OCI-LY3 (cell line): ENCODE data around the gene POLR1G.
"Not testable (repeated sequence)": the region's sequence is repeated elsewhere in the genome, so short reads cannot be mapped to it uniquely, and the experiment has no call there.

ENCODE experiments used
- H2AFZ ChIP-seq: fragments of 200-600, 300-600 bp; shearing (Covaris generic); 2 replicates; pipeline ENCODE4 v1.6.0; 2014; ENCODE audit warnings: antibody characterized with exemption, low read depth, low read length
- H3K27ac ChIP-seq: fragments of 200-600, 300-600 bp; sonication (generic); 2 replicates; pipeline ENCODE4 v1.5.1; 2014; ENCODE audit warnings: mild to moderate bottlenecking, low read length, moderate library complexity, mixed read lengths
- H3K27me3 ChIP-seq: fragments of 200-600, 300-600 bp; sonication (generic); 2 replicates; pipeline ENCODE4 v1.6.1; 2014; ENCODE audit warnings: low read depth, low read length, mixed read lengths
- H3K36me3 ChIP-seq: fragments of 200-600, 300-600 bp; sonication (generic); replicated peaks from 2 replicates; pipeline ENCODE3; 2014; ENCODE audit warnings: low read depth, low read length, mixed read lengths
- H3K4me1 ChIP-seq: fragments of 300-600, 200-600 bp; sonication (generic); 2 replicates; pipeline ENCODE4 v1.6.1; 2014; ENCODE audit warnings: low read length, mixed read lengths
- H3K4me2 ChIP-seq: fragments of 200-600, 300-600 bp; sonication (generic); 2 replicates; pipeline ENCODE4 v1.6.1; 2014; ENCODE audit warnings: low read length, mixed read lengths
- H3K4me3 ChIP-seq: fragments of 300-600, 200-600 bp; sonication (generic); 2 replicates; pipeline ENCODE4 v1.5.1; 2014; ENCODE audit warnings: antibody characterized with exemption, mild to moderate bottlenecking, low read length, moderate library complexity
- H3K79me2 ChIP-seq: fragments of 300-600, 200-600 bp; shearing (Covaris generic); 2 replicates; pipeline ENCODE4 v1.6.1; 2014; ENCODE audit warnings: mild to moderate bottlenecking, low read length, mixed read lengths
- H3K9ac ChIP-seq: fragments of 300-600, 200-600 bp; shearing (Covaris generic); 2 replicates; pipeline ENCODE4 v1.6.0; 2014; ENCODE audit warnings: mild to moderate bottlenecking, low read length, moderate library complexity
- H3K9me3 ChIP-seq: fragments of 200-600, 300-600 bp; shearing (Covaris generic); 2 replicates; pipeline ENCODE4 v1.6.1; 2014; ENCODE audit warnings: low read length, mixed read lengths; ENCODE audit not compliant: insufficient read depth
- H4K20me1 ChIP-seq: fragments of 200-600, 300-600 bp; sonication (generic); 2 replicates; pipeline ENCODE4 v1.6.1; 2016; ENCODE audit warnings: low read length, mixed read lengths; ENCODE audit not compliant: insufficient read depth
- EZH2phosphoT487 ChIP-seq: fragments of 200-600 bp; shearing (Covaris generic); IDR thresholded peaks from 2 replicates; pipeline ENCODE4 v1.6.1; 2018; ENCODE audit warnings: antibody characterized with exemption, mixed run types, low read depth
- TF ChIP-seq, protein P1 (sequence below): fragments of 200-600, 300-600 bp; sonication (generic); IDR thresholded peaks from 2 replicates; pipeline ENCODE4 v1.5.1; 2014; ENCODE audit warnings: antibody characterized with exemption, low read length, low read depth

POLR1G gene

DNA sequence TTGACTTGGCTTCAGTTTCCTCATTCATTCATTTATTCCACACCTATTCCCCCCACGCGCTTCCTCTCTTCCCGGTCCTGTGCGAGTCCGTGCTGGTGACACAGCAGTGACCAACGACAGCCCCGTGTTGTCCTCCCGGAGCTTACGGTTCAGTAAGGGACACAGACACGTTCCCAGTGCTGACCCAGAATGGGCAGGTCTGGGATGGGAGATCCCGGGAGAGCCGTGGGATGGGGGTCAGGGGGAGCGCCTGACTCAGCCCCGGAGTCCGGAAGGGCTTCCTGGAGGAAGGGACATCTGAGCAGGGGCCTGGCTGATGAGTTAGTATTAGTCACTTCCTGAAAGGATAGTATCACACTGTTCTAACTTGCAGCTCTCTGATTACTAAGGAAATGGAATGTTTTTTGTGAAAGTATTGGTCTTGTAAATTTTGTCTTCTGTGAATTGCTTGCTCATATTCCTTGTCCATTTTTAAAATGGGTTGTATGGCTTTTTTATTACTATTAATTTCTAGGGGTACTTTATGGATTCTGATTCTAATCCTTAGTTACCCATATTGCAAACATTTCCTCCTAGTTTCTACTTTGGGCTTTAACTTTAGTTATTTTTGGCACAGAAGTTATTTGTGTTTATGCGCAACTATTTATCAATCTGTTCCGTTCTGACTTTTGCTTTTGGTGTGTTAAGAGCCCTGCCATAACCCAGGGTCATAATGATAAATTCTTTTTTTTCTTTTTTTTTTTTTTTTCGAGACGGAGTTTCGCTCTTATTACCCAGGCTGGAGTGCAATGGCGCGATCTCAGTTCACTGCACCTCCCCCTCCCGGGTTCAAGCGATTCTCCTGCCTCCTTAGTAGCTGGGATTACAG, 18.0 kb downstream of the POLR1G start:
- Histone ChIP-seq H3K9ac (peak overlapping the region; percentile 90), H4K20me1 (no peaks in the 10 kb centered on the region), H3K36me3 (peaks cover 12% of the 10 kb centered on the region), H3K4me2 (peak overlapping the region; percentile 80), H3K27me3 (no peaks in the 10 kb centered on the region), H3K79me2 (peaks cover 14% of the 10 kb centered on the region), H3K4me3 (peak overlapping the region; percentile 77), H3K27ac (peak overlapping the region; percentile 78), H3K4me1 (peaks cover 25% of the 10 kb centered on the region), H3K9me3 (no peaks in the 10 kb centered on the region), H2AFZ (peak overlapping the region; percentile 40)
- TF ChIP-seq, protein P1, sequence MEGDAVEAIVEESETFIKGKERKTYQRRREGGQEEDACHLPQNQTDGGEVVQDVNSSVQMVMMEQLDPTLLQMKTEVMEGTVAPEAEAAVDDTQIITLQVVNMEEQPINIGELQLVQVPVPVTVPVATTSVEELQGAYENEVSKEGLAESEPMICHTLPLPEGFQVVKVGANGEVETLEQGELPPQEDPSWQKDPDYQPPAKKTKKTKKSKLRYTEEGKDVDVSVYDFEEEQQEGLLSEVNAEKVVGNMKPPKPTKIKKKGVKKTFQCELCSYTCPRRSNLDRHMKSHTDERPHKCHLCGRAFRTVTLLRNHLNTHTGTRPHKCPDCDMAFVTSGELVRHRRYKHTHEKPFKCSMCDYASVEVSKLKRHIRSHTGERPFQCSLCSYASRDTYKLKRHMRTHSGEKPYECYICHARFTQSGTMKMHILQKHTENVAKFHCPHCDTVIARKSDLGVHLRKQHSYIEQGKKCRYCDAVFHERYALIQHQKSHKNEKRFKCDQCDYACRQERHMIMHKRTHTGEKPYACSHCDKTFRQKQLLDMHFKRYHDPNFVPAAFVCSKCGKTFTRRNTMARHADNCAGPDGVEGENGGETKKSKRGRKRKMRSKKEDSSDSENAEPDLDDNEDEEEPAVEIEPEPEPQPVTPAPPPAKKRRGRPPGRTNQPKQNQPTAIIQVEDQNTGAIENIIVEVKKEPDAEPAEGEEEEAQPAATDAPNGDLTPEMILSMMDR: no peak
- no peak for TF ChIP-seq EZH2phosphoT487

DNA sequence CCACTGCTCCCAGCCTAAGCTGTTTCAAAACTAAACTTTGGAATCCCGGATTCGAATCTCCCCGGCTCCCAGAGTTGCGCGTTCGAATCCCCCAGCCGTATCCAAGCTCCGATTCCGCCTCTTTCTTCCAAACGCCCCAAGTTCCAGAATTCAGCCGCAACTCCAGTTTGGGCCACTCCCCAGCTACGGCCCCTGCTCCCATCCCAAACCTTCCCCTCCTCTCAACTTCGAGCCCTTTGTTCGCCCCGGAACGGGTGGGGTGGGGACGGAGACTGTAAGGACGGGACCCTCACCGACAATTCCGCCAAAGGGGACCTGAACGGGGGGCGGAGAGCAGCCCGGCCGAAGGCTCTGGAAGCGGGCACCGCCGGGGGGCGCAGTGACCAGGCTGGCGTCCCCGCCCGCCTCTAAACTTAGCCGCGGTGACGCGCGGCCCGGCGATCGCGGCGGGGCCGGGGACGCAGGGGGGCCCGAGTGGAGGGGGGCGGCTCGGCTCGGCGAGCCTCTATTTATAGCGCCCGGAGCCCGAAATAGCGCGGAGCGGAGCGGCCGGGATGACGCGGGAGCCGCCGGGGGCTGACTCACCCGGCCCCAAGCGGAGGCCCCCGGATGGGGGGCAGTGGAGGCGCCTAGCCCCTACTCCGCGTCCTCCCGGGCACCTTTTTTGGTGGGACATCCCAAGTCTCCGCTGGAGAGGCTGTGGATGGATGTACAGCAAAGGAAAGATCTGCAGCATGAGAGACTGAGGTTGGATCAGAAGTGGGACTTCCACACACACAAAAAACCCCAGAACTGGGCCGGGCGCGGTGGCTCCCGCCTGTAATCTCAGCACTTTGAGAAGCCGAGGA, 22.2 kb downstream of the POLR1G start:
- H3K9ac ChIP-seq: no peak overlapping the region
- H3K4me3 ChIP-seq: no peak overlapping the region
- no peaks in the 10 kb centered on the region for H3K36me3 ChIP-seq
- H3K9me3 ChIP-seq: no peaks in the 10 kb centered on the region
- no peak overlapping the region for H2AFZ ChIP-seq
- TF ChIP-seq, protein P1: no peak
- TF ChIP-seq EZH2phosphoT487: no peak
- H3K4me2 ChIP-seq: no peak overlapping the region
- H4K20me1 ChIP-seq: no peaks in the 10 kb centered on the region
- no peaks in the 10 kb centered on the region for H3K27me3 ChIP-seq
- H3K4me1 ChIP-seq: peaks cover 7% of the 10 kb centered on the region; the same call in 1 of the 2 replicates
- no peaks in the 10 kb centered on the region for H3K79me2 ChIP-seq
- H3K27ac ChIP-seq: no peak overlapping the region

DNA sequence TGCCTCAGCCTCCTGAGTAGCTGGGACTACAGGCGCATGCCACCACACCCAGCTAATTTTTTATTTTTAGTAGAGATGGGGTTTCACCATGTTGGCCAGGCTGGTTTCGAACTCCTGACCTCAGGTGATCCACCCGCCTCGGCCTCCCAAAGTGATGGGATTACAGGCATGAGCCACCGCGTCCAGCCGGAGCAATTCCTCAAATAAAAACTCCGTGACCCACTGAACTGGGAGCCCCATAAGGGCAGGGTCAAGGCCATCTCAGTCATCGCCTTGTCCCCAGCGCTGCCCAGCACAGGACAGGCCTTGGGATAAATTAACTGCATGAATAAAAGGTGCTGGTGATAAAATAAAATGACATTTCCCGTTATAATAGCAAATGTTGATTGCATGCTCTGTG, 23.5 kb downstream of the POLR1G start:
- not testable (repeated sequence) for H3K27ac ChIP-seq, H3K9ac ChIP-seq, H3K79me2 ChIP-seq, H3K27me3 ChIP-seq, H3K9me3 ChIP-seq, H2AFZ ChIP-seq, H3K36me3 ChIP-seq, H3K4me2 ChIP-seq, H3K4me3 ChIP-seq, H3K4me1 ChIP-seq, H4K20me1 ChIP-seq

DNA sequence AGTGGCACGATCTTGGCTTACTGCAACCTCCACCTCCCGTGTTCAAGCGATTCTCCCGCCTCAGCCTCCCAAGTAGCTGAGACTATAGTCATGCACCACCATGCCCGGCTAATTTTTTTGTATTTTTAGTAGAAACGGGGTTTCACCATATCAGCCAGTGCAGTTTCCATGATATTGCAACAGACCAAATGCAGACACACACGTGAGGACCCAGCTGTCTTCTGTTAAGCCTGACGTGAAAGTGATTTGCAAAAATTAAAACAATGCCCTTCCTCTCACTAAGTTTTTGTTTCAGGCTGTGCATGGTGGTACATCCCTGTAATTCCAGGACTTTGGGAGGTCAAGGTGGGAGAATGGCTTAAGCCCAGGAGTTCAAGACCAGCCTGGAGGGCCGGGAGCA, 24.6 kb downstream of the POLR1G start:
- not testable (repeated sequence) for H3K36me3 ChIP-seq, H3K27ac ChIP-seq, H3K27me3 ChIP-seq, H2AFZ ChIP-seq, H3K9me3 ChIP-seq, H3K4me3 ChIP-seq, H3K79me2 ChIP-seq, H3K4me2 ChIP-seq, H3K4me1 ChIP-seq, H4K20me1 ChIP-seq, H3K9ac ChIP-seq

DNA sequence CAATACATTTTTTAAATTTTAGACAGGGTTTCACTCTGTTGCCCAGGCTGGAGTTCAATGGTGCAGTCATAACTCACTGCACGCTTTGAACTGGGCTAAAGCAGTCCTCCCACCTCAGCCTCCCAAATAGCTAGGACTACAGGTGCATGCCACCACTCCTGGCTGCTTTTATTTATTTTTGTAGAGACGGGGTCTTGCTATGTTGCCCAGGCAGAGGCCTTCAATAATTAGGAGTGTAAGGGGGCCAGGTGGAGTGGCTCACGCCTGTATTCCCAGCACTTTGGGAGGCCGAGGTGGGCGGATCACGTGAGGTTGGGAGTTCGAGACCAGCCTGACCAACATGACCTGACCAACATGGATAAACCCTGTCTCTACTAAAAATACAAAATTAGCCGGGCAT, 26.1 kb downstream of the POLR1G start:
- not testable (repeated sequence) for H3K4me3 ChIP-seq, H4K20me1 ChIP-seq, H3K9ac ChIP-seq, H3K4me1 ChIP-seq, H3K4me2 ChIP-seq, H3K36me3 ChIP-seq, H3K9me3 ChIP-seq, H3K27me3 ChIP-seq, H3K27ac ChIP-seq, H3K79me2 ChIP-seq, H2AFZ ChIP-seq
